ENCODE measurements around the gene B4GALT5. TPM values are rescaled to one million over a fixed set of nuclear protein-coding genes. Genes with fewer than 3 reads are reported as not detected.

Gene B4GALT5
- total RNA-seq, 1 experiment from 2014 or later, result 77.0 TPM

GRCh38 chr20:49705358-49705757 is 8.3 kb downstream of the B4GALT5 start:
- Histone ChIP-seq H2BK15ac (ENCODE audit: low read depth, low read length) (no peak overlapping the region), H3K79me1 (ENCODE audit: insufficient read depth, low read depth, low read length, poor library complexity, severe bottlenecking) (peaks cover 5% of the 10 kb centered on the region), H2BK20ac (ENCODE audit: low read depth, low read length, poor library complexity, severe bottlenecking) (no peak overlapping the region), H3K14ac (ENCODE audit: insufficient read depth, low read length) (no peak overlapping the region), H3K27ac (ENCODE audit: insufficient read length, low read depth, low read length) (no peak overlapping the region), H4K5ac (ENCODE audit: insufficient read length, low read depth, low read length) (no peak overlapping the region), H3K23me2 (ENCODE audit: insufficient read length, low read depth, low read length, poor library complexity, severe bottlenecking) (no peaks in the 10 kb centered on the region), H2AFZ (ENCODE audit: low read length) (no peak overlapping the region), H4K8ac (replicated peaks; ENCODE audit: insufficient read length, low read depth, low read length) (no peak overlapping the region), H2BK12ac (ENCODE audit: insufficient read length, low read depth, low read length) (no peak overlapping the region), H4K91ac (ENCODE audit: insufficient read length, low read depth, low read length) (no peak overlapping the region), H3K9me3 (ENCODE audit: control insufficient read depth, low read depth, low read length) (no peaks in the 10 kb centered on the region), H2BK120ac (ENCODE audit: low read depth, low read length, poor library complexity, severe bottlenecking) (no peak overlapping the region), H2BK5ac (ENCODE audit: insufficient read length, low read length) (no peak overlapping the region), H3K4ac (ENCODE audit: low read depth, low read length) (no peak overlapping the region), H3K23ac (ENCODE audit: insufficient read length, low read depth, low read length) (no peak overlapping the region), H3K9ac (ENCODE audit: extremely low read depth, insufficient read length, low read length) (no peak overlapping the region), H3K4me2 (ENCODE audit: insufficient read depth, insufficient read length, low read length) (no peak overlapping the region), H2AK5ac (ENCODE audit: insufficient read length, low read length) (no peak overlapping the region), H3K18ac (ENCODE audit: insufficient read length, low read depth, low read length) (no peak overlapping the region), H3K56ac (ENCODE audit: insufficient read length, low read depth, low read length) (no peak overlapping the region), H3K27me3 (ENCODE audit: insufficient read depth, low read length) (no peaks in the 10 kb centered on the region), H4K20me1 (ENCODE audit: control insufficient read depth, insufficient read depth, insufficient read length) (no peaks in the 10 kb centered on the region), H3K4me1 (ENCODE audit: insufficient read depth, low read length) (peaks cover 8% of the 10 kb centered on the region; the same call in 1 of the 2 replicates), H3T11ph (ENCODE audit: low read length) (no peak overlapping the region), H3K79me2 (ENCODE audit: insufficient read depth, low read length) (peaks cover 54% of the 10 kb centered on the region)
- peaks cover 2 to 13% (median 4%) of the 10 kb centered on the region in 3 experiments; a peak in 5 of 7 replicates for H3K36me3 Mint-ChIP-seq (ENCODE audit: insufficient read depth in 1 of 3, low read depth in 3 of 3)
- peak overlapping the region in 1 of 3 experiments; percentile 71; a peak in 2 of 7 replicates for H3K27ac Mint-ChIP-seq
- peaks cover 62 to 72% of the 10 kb centered on the region in 2 experiments for H3K4me1 Mint-ChIP-seq
- no peaks in the 10 kb centered on the region for H3K9me3 Mint-ChIP-seq
- no peak overlapping the region for H3K4me3 Mint-ChIP-seq
- DNase-seq, result no peak
- no CpG with 5 or more reads among the region's 4 CpGs for WGBS (ENCODE audit: extremely low coverage, insufficient read length, low lambda C conversion rate)
- no peaks in the 10 kb centered on the region for H3K27me3 Mint-ChIP-seq (ENCODE audit: low read depth)
- TF ChIP-seq, protein P1, sequence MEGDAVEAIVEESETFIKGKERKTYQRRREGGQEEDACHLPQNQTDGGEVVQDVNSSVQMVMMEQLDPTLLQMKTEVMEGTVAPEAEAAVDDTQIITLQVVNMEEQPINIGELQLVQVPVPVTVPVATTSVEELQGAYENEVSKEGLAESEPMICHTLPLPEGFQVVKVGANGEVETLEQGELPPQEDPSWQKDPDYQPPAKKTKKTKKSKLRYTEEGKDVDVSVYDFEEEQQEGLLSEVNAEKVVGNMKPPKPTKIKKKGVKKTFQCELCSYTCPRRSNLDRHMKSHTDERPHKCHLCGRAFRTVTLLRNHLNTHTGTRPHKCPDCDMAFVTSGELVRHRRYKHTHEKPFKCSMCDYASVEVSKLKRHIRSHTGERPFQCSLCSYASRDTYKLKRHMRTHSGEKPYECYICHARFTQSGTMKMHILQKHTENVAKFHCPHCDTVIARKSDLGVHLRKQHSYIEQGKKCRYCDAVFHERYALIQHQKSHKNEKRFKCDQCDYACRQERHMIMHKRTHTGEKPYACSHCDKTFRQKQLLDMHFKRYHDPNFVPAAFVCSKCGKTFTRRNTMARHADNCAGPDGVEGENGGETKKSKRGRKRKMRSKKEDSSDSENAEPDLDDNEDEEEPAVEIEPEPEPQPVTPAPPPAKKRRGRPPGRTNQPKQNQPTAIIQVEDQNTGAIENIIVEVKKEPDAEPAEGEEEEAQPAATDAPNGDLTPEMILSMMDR (conservative IDR thresholded peaks at IDR 0.05), result no peak
